ENCODE data around the gene GNG13. TPM values are rescaled to one million over a fixed set of nuclear protein-coding genes. Genes with fewer than 3 reads are reported as not detected.
"Not testable (repeated sequence)": the region's sequence is repeated elsewhere in the genome, so short reads cannot be mapped to it uniquely, and the experiment has no call there.

Gene GNG13
- polyA plus RNA-seq, 3 donors from 2014 or later, result not detected

DNA sequence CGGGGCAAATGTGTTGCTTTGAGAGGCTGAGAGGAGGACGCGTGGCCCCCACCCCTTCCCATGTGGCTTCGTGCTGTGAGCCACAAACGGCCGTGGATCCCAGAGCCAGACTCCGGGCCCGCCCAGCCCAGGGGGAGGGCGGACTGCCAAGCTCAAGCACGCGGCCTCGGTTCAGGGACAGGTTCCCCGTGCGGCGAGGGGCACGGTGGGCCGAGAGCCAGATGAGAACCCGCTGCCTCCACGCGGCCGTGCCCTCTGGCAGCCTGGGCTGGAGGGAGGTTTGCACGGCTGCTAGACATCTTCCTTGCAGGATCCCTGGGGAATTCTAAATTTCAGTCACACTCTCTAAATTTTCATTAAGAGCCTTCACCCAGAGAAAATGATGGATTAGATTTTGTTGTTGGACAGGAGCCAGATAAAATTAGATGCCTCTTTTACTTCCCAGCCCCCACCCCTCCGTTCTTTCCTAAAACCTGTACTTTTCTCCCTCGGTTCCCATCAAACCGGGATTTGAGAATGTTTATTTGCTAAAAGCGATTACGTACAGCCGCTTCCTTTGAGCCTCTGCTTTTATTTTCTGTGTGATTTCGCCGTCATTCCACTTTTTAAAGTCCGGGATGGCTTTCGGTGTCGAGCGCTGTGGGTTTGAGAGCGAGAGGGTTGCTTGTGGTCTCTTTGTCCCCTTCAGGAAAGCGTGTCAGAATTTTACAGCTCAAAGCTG is 25.0 kb upstream of the GNG13 start:
- no peak overlapping the region for H3K27ac Mint-ChIP-seq
- no peak for DNase-seq
- H3K4me3 Mint-ChIP-seq, result no peak overlapping the region
- no peaks in the 10 kb centered on the region for H3K4me1 Mint-ChIP-seq
- no peaks in the 10 kb centered on the region for H3K9me3 Mint-ChIP-seq
- H3K27me3 Mint-ChIP-seq (ENCODE audit: low read depth in 3 of 3), result peaks cover 2 to 5% (median 4%) of the 10 kb centered on the region in 3 donors
- no peaks in the 10 kb centered on the region for H3K36me3 Mint-ChIP-seq

DNA sequence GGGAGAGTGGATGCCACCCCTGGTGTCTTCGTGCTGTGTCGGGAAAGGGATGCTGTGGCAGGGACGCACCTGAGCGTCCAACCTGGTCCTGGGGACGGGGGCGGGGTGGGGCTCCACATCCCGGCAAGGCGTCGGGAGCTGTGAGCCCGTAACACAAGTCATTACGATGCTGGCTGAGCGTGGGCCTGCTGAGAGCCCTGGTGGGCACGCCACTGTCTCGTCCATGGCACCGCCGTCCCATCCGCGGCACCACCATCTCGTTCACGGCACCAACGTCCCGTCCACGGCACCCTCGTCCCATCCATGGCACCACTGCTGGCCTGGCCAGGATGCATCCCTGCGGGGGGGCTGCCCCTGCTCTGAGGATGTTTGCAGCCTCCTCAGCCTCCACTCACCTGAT is 24.1 kb upstream of the GNG13 start:
- Mint-ChIP-seq H3K4me1 (peaks cover 0 to 4% of the 10 kb centered on the region in 2 donors), H3K27me3 (ENCODE audit: low read depth in 3 of 3) (peaks cover 2 to 5% (median 4%) of the 10 kb centered on the region in 3 donors), H3K27ac (no peak overlapping the region), H3K4me3 (no peak overlapping the region), H3K36me3 (no peaks in the 10 kb centered on the region), H3K9me3 (no peaks in the 10 kb centered on the region)
- DNase-seq, result no peak

DNA sequence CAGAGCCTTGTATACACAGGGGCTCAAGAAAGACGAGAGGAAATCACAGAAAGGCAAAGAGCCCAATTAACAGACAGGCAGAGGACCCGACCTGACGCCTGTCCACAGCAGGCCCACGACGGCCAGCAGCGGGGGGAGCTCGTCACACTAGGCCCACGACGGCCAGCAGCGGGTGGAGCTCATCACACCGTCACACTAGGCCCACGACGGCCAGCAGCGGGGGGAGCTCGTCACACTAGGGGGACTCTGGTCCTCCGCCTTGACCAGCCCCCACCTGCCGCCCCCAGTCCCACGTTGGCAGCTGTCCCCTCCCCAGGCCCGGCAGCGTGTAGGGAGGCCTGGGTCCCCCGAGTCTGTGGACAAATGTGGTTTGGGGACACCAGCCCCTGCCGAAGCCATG is 23.7 kb upstream of the GNG13 start:
- no peak for DNase-seq
- Mint-ChIP-seq H3K4me3 (no peak overlapping the region), H3K9me3 (no peaks in the 10 kb centered on the region), H3K4me1 (peaks cover under 1 to 7% of the 10 kb centered on the region in 2 donors), H3K27me3 (ENCODE audit: low read depth in 3 of 3) (peaks cover 2 to 7% (median 4%) of the 10 kb centered on the region in 3 donors), H3K27ac (no peak overlapping the region), H3K36me3 (no peaks in the 10 kb centered on the region)

DNA sequence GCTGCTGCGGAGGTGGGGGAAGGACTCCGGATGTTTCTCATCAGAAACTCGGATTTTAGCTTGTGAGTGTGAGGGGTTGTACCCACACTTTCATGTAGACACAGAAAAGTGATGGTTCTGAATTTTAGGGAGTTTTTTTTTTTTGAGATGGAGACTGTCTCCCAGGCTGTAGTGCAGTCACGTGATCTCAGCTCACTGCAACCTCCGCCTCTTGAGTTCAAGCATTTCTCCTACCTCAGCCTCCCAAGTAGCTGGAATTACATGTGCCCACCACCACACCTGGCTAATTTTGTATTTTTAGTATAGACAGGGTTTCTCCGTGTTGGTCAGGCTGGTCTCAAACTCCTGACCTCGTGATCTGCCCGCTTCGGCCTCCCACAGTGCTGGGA is 22.4 kb upstream of the GNG13 start:
- Mint-ChIP-seq H3K4me1 (peaks cover 1 to 7% of the 10 kb centered on the region in 2 donors), H3K27me3 (ENCODE audit: low read depth in 3 of 3) (peaks cover 4% of the 10 kb centered on the region in 3 donors), H3K9me3 (no peaks in the 10 kb centered on the region), H3K4me3 (no peak overlapping the region), H3K27ac (no peak overlapping the region), H3K36me3 (no peaks in the 10 kb centered on the region)
- no peak for DNase-seq

DNA sequence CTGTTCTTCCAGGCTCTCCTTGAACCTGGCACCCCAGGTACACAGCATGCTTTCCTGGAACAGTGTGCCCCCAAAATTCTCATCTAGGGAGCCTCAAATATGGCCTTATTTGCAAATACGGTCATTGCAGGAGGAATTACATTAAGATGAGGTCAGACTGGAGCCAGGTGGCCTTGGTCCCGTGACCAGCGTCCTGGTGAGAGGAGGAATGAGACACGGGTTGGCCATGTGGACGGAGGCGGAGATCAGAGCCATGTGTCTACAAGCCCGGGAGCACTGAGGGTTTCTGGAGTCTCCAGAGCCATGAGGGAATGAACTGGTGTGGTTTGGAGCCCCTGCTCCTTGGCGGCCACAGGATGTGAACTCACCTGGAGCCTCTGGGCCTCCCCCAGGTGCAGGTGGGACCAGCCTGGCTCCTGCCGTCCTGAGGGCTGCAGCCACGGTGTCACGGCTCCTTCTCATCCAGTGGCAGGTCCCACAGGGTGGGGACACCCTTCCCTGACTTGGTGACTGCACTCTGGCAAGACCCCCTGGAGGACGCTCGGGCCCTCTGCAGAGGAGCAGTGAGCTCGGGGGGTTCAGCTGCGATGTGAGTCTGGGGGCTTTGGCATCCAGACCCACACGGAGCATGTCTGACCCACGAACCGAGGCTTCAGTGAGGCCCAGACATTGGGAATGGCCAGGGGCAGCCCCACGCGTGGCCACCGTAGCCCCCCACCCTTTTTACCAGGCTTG is 21.8 kb upstream of the GNG13 start:
- Mint-ChIP-seq H3K36me3 (no peaks in the 10 kb centered on the region), H3K27ac (no peak overlapping the region), H3K4me3 (no peak overlapping the region), H3K27me3 (ENCODE audit: low read depth in 3 of 3) (peaks cover 4% of the 10 kb centered on the region in 3 donors), H3K4me1 (peaks cover 1 to 7% of the 10 kb centered on the region in 2 donors), H3K9me3 (no peaks in the 10 kb centered on the region)
- DNase-seq, result no peak

DNA sequence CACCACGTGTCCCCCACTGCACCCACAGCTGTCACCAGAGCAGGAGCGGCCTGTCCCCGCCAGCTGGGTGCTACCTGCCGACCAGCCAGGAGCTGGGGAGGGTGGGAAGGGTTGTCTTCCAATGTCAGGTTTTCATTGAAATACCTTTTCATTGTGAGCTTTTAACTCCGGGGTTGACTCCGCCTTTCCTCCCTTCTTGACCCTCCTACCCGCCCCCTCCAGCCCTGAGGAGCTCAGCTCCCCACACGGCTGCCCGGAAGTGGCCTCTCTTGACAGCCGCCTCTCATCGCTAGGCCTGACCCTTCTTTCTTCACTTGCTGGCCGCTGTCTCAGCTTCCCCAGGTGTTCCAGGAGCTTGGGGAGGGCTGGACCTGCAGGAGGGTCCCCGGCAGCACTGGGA is 21.2 kb upstream of the GNG13 start:
- Mint-ChIP-seq H3K27ac (no peak overlapping the region), H3K4me1 (peaks cover 1 to 7% of the 10 kb centered on the region in 2 donors), H3K36me3 (no peaks in the 10 kb centered on the region), H3K4me3 (no peak overlapping the region), H3K27me3 (ENCODE audit: low read depth in 3 of 3) (peaks cover 4% of the 10 kb centered on the region in 3 donors), H3K9me3 (no peaks in the 10 kb centered on the region)
- no peak for DNase-seq

DNA sequence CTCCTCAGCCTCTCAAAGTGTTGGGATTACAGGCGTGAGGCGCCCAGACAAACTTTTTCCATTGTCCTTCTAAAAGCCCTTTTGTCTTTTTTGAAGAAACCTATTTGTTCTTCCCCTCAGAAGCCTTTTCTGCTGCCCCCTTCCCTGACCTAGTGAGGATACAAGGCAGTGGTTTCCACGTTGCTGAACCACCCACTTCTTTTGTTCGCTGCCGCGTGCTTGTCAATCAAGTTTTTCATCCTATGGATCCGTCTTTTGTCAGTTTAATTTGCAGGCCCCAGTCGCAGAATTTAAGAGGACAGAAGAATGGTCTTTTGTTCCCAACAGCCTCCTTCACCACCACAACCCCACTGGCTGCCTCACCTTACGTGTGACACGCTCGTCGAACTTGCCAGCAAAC is 20.2 kb upstream of the GNG13 start:
- Mint-ChIP-seq H3K4me1 (peaks cover 1 to 7% of the 10 kb centered on the region in 2 donors), H3K9me3 (no peaks in the 10 kb centered on the region), H3K27me3 (ENCODE audit: low read depth in 3 of 3) (peaks cover 4% of the 10 kb centered on the region in 3 donors), H3K36me3 (no peaks in the 10 kb centered on the region), H3K4me3 (no peak overlapping the region), H3K27ac (no peak overlapping the region)
- DNase-seq, result no peak

DNA sequence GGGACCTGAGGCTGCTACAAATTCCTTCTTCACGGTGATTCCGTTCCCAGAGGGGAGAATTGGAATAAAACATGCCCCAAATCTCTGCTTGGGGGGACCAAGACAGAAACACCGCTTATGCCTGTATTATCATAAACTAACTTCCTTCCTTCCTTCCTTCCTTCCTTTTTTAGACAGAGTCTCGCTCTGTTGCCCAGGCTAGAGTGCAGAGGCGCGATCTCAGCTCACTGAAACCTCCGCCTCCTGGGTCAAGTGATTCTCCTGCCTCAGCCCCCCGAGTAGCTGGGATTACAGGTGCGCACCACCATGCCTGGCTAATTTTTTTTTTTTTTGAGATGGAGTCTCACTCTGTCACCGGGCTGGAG is 19.5 kb upstream of the GNG13 start:
- not testable (repeated sequence) for H3K4me3 Mint-ChIP-seq; H3K27ac Mint-ChIP-seq; H3K36me3 Mint-ChIP-seq; H3K9me3 Mint-ChIP-seq; H3K27me3 Mint-ChIP-seq (ENCODE audit: low read depth in 3 of 3); H3K4me1 Mint-ChIP-seq; DNase-seq

DNA sequence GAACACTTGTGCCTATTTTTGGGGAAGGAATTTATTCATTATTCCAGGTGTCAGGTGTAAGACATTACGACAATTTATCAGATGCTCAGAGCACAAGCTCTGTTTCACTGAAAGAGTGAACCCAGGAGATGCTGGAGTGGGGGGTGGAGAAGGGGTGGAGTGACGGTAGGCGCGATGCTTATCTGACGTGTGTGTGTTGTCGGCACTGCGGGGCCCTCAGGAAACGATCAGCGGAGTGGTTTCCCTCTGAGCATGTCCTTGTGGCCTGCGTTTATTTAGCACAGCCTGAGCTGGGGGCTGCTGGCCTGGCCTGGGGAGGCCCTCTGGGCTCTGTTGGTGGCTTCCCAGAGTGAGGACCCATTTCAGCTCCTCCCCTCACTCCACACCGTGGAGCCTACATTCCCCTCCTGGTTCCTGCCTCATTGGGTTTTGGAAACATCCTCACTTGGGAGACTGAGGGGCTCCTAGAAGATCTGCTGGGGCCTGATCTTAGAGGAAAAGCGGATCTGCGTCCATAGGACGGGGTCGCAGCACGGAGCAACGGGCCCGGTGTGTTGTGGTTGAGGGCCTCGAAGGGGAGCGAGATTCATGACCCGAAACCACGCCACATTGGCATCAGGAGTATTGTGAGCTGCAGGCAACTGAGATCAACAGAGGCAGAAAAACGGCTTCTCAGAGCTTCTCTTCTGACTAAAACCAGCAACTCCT is 19.0 kb upstream of the GNG13 start:
- no peak for DNase-seq
- no peak overlapping the region for H3K27ac Mint-ChIP-seq
- H3K4me3 Mint-ChIP-seq, result no peak overlapping the region
- H3K4me1 Mint-ChIP-seq, result peaks cover 1 to 7% of the 10 kb centered on the region in 2 donors
- H3K27me3 Mint-ChIP-seq (ENCODE audit: low read depth in 3 of 3), result peaks cover 2 to 14% (median 4%) of the 10 kb centered on the region in 3 donors
- no peaks in the 10 kb centered on the region for H3K9me3 Mint-ChIP-seq
- H3K36me3 Mint-ChIP-seq, result no peaks in the 10 kb centered on the region

DNA sequence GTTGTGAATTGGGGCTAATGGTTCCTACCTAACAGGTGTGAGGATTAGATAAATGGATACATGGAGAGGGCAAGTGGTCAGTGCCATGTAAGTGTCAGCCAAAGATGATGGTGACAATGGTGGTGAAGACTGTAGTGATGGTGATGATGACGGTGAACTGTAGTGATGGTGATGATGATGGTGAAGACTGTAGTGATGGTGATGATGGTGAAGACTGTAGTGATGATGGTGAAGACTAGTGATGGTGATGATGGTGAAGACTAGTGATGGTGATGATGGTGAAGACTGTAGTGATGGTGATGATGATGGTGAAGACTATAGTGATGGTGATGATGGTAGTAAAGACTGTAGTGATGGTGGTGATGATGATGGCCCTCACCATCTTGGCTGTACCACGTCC is 18.1 kb upstream of the GNG13 start:
- DNase-seq, result no peak
- Mint-ChIP-seq H3K4me1 (peaks cover 1 to 7% of the 10 kb centered on the region in 2 donors), H3K9me3 (no peaks in the 10 kb centered on the region), H3K27me3 (ENCODE audit: low read depth in 3 of 3) (peaks cover 2 to 14% (median 4%) of the 10 kb centered on the region in 3 donors), H3K27ac (no peak overlapping the region), H3K4me3 (no peak overlapping the region), H3K36me3 (no peaks in the 10 kb centered on the region)

DNA sequence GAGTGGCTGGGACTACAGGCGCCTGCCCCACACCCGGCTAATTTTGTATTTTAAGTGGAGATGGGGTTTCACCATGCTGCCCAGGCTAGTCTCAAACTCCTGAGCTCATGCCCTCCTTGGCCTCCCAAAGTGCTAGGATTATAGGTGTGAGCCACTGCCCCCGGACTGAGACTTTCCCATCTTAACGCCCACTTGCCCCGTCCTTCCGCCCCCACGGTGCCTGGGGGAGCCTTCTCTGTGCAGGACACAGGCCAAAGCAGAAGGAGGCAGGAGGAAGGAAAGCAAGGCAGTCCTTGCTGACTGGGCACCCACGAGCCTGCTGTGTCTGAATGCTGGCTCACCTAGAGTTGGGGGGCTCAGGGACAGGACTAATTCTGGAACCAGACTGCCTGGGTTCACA is 17.6 kb upstream of the GNG13 start:
- Mint-ChIP-seq H3K4me3 (no peak overlapping the region), H3K36me3 (no peaks in the 10 kb centered on the region), H3K27ac (no peak overlapping the region), H3K9me3 (no peaks in the 10 kb centered on the region), H3K27me3 (ENCODE audit: low read depth in 3 of 3) (peaks cover 2 to 14% (median 4%) of the 10 kb centered on the region in 3 donors), H3K4me1 (peaks cover 1 to 7% of the 10 kb centered on the region in 2 donors)
- no peak for DNase-seq

DNA sequence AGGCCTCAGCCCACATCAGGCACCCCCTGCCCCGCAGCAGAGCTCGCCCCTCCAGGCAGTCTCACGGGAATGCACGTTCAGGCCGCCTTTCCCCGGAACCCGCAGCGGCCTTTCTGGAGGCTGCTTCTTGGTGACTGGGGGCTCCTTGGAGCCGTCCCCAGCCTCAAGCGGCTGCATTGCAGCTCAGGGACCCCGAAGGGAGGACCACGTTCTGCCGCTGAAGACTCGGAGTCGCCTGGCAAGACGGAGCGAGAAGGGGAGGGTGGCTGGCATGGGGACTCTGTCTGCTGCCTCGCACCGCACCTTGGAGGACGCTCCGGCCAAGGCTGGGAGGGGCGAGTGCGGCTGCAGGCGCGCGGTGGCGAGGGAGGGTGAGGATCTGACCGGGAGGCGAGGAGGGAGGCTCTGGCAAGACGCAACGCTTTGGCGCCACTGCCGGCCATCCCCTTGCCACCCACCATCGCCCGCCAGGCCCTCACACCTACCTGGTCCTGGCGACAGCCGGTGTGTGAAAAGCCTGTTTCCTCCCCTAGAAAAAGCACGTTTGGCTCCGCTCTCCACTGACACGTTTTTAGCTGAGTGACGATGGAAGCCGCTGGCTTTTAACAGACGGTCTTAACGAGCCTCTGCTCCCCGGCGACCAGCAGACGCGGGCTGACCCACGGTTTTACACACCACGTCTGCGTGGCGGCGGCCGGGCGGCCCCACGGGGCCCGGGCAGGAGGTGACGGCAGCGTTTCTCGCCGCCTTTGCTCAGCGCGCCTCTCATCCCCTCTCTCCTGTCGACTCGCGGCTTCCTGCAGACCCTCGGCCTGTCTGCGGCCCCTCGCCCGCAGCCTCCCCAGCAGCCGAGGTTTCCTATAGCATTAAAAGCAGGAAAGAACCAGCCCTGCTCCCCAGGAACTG is 16.7 kb upstream of the GNG13 start:
- Mint-ChIP-seq H3K27ac (no peak overlapping the region), H3K4me1 (peaks cover 1 to 7% of the 10 kb centered on the region in 2 donors), H3K9me3 (no peaks in the 10 kb centered on the region), H3K36me3 (peaks cover 0 to under 1% (median 0%) of the 10 kb centered on the region in 3 donors), H3K27me3 (ENCODE audit: low read depth in 3 of 3) (peaks cover 2 to 14% (median 8%) of the 10 kb centered on the region in 3 donors), H3K4me3 (no peak overlapping the region)
- DNase-seq, result no peak

DNA sequence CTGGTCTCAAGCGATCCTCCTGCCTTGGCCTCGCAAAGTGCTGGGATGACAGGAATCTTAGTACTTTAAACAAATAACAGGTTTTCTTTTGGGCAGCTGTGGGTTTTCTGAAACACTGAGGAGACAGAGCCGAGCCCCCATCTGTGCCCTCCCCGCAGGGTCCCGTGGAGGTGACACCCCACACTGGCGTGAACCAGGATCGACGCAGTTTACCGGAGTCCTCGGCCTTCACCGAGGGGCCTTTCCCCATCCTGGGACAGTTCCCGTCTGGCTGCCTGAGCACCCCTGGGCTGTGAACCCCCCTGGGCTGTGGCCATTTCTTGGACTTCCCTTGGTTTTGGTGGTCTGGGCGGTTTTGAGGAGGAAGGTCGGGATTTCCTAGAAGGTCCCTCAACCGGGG is 15.3 kb upstream of the GNG13 start:
- Mint-ChIP-seq H3K4me1 (peaks cover 1 to 7% of the 10 kb centered on the region in 2 donors), H3K27me3 (ENCODE audit: low read depth in 3 of 3) (peaks cover 5 to 15% (median 9%) of the 10 kb centered on the region in 3 donors), H3K27ac (no peak overlapping the region), H3K9me3 (no peaks in the 10 kb centered on the region), H3K4me3 (no peak overlapping the region), H3K36me3 (peaks cover 0 to 3% (median 0%) of the 10 kb centered on the region in 3 donors)
- DNase-seq, result no peak
